ENCODE measurements around the gene CELA1. TPM values are rescaled to one million over a fixed set of nuclear protein-coding genes. Genes with fewer than 3 reads are reported as not detected.

The CELA1 gene
- total and polyA plus RNA-seq, 10 of the 15 experiments (the other 5 are each of a cell fraction or from before 2014, with no cell fraction given): not detected

- TF ChIP-seq, protein P1, sequence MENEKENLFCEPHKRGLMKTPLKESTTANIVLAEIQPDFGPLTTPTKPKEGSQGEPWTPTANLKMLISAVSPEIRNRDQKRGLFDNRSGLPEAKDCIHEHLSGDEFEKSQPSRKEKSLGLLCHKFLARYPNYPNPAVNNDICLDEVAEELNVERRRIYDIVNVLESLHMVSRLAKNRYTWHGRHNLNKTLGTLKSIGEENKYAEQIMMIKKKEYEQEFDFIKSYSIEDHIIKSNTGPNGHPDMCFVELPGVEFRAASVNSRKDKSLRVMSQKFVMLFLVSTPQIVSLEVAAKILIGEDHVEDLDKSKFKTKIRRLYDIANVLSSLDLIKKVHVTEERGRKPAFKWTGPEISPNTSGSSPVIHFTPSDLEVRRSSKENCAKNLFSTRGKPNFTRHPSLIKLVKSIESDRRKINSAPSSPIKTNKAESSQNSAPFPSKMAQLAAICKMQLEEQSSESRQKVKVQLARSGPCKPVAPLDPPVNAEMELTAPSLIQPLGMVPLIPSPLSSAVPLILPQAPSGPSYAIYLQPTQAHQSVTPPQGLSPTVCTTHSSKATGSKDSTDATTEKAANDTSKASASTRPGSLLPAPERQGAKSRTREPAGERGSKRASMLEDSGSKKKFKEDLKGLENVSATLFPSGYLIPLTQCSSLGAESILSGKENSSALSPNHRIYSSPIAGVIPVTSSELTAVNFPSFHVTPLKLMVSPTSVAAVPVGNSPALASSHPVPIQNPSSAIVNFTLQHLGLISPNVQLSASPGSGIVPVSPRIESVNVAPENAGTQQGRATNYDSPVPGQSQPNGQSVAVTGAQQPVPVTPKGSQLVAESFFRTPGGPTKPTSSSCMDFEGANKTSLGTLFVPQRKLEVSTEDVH (IDR thresholded peaks at IDR 0.05; ENCODE audit: low read depth, partially characterized antibody): no peak
- TF ChIP-seq ZBED1 (IDR thresholded peaks at IDR 0.05; ENCODE audit: borderline replicate concordance) (no peak), CHD2 (IDR thresholded peaks at IDR 0.05; ENCODE audit: borderline replicate concordance, low read depth, low read length) (no peak), ZNF592 (IDR thresholded peaks at IDR 0.05) (no peak), NFYA (IDR thresholded peaks at IDR 0.05; ENCODE audit: borderline replicate concordance, low read depth, low read length) (no peak), POLR2A (IDR thresholded peaks at IDR 0.05; ENCODE audit: low read depth, low read length) (peak; percentile 52; the same call in 1 of the 2 replicates), NR2C2 (IDR thresholded peaks at IDR 0.05; ENCODE audit: borderline replicate concordance, control insufficient read depth, insufficient read length, low read depth) (no peak), ZNF24 (IDR thresholded peaks at IDR 0.05) (no peak), RFX5 (IDR thresholded peaks at IDR 0.05; ENCODE audit: low read depth, low read length) (no peak), ZNF384 (IDR thresholded peaks at IDR 0.05; ENCODE audit: borderline replicate concordance, low read depth, low read length) (peak; percentile 28; the same call in 1 of the 2 replicates), BACH1 (IDR thresholded peaks at IDR 0.05; ENCODE audit: borderline replicate concordance) (no peak), MTA2 (IDR thresholded peaks at IDR 0.05; ENCODE audit: low read depth) (0 out of 2 replicates have a peak, but pooled peaks have one; percentile 16), MYC (IDR thresholded peaks at IDR 0.05; ENCODE audit: insufficient read depth, insufficient read length, insufficient replicate concordance, low read length, severe bottlenecking) (no peak), WRNIP1 (IDR thresholded peaks at IDR 0.05; ENCODE audit: borderline replicate concordance, low read depth, low read length) (no peak), RB1 (IDR thresholded peaks at IDR 0.05; ENCODE audit: borderline replicate concordance) (0 out of 2 replicates have a peak, but pooled peaks have one; percentile 30), TCF7 (IDR thresholded peaks at IDR 0.05; ENCODE audit: borderline replicate concordance) (no peak)
- TF ChIP-seq, protein P2, sequence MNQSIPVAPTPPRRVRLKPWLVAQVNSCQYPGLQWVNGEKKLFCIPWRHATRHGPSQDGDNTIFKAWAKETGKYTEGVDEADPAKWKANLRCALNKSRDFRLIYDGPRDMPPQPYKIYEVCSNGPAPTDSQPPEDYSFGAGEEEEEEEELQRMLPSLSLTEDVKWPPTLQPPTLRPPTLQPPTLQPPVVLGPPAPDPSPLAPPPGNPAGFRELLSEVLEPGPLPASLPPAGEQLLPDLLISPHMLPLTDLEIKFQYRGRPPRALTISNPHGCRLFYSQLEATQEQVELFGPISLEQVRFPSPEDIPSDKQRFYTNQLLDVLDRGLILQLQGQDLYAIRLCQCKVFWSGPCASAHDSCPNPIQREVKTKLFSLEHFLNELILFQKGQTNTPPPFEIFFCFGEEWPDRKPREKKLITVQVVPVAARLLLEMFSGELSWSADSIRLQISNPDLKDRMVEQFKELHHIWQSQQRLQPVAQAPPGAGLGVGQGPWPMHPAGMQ (IDR thresholded peaks at IDR 0.05; ENCODE audit: borderline replicate concordance): no peak
- TF ChIP-seq, protein P3, sequence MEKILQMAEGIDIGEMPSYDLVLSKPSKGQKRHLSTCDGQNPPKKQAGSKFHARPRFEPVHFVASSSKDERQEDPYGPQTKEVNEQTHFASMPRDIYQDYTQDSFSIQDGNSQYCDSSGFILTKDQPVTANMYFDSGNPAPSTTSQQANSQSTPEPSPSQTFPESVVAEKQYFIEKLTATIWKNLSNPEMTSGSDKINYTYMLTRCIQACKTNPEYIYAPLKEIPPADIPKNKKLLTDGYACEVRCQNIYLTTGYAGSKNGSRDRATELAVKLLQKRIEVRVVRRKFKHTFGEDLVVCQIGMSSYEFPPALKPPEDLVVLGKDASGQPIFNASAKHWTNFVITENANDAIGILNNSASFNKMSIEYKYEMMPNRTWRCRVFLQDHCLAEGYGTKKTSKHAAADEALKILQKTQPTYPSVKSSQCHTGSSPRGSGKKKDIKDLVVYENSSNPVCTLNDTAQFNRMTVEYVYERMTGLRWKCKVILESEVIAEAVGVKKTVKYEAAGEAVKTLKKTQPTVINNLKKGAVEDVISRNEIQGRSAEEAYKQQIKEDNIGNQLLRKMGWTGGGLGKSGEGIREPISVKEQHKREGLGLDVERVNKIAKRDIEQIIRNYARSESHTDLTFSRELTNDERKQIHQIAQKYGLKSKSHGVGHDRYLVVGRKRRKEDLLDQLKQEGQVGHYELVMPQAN (conservative IDR thresholded peaks at IDR 0.05): no peak
Observed at GRCh38 chr12:51395283-51396230, 49.1 kb upstream of the CELA1 start (continued).
